Panc1 (cell line): ENCODE measurements around the gene CARHSP1. TPM values are rescaled to one million over a fixed set of nuclear protein-coding genes. Genes with fewer than 3 reads are reported as not detected.

ENCODE experiments used
- ATAC-seq: fragments of 200-7000 bp; cut with Tn5 transposase; 2 replicates; pipeline ENCODE4 v1.9.1; 2020; ENCODE audit warnings: mild to moderate bottlenecking, moderate library complexity
- BruUV-seq: library from RNA; stranded (reverse); fragments of 400-500 nt; replicated peaks from 2 replicates; lab custom pipeline; 2021; lab: Mats Ljungman, UMichigan
- CTCF ChIA-PET: fragments of 300-600 bp; sonication (Branson Sonifier 250); formaldehyde crosslinking; loops from one replicate; lab custom pipeline; 2022; ENCODE audit warnings: antibody characterized with exemption; lab: Charles Lee
- POLR2A ChIA-PET: fragments of 300-600 bp; sonication (Branson Sonifier 250); formaldehyde crosslinking; loops from one replicate; lab custom pipeline; 2022; ENCODE audit warnings: antibody characterized with exemption; lab: Charles Lee
- DNase-seq: peaks from one replicate; pipeline ENCODE4 v3.0.0-alpha.2; 2010; ENCODE audit warnings: low read depth, low spot score
- H3K27ac ChIP-seq: 2 replicates; pipeline ENCODE4 v1.5.1; 2011; ENCODE audit warnings: mild to moderate bottlenecking, low read length, inconsistent platforms
- H3K27me3 ChIP-seq: fragments of 200-500 bp; sonication (Bioruptor generic); 2 replicates; pipeline ENCODE4 v1.6.0; 2014; ENCODE audit warnings: low read length, inconsistent platforms; ENCODE audit not compliant: control insufficient read depth, insufficient read depth
- H3K36me3 ChIP-seq: fragments of 200-500 bp; sonication (Bioruptor generic); 2 replicates; pipeline ENCODE4 v1.5.1; 2014; ENCODE audit warnings: inconsistent platforms, mild to moderate bottlenecking, low read length, moderate library complexity; ENCODE audit not compliant: control insufficient read depth, insufficient read depth
- H3K4me1 ChIP-seq: 2 replicates; pipeline ENCODE4 v1.5.1; 2011; ENCODE audit warnings: inconsistent platforms, mild to moderate bottlenecking, low read length, moderate library complexity; ENCODE audit not compliant: control insufficient read depth, insufficient read depth
- H3K4me3 ChIP-seq, 2 experiments: 2 replicates each; pipeline ENCODE4 v1.5.1; 2011 to 2012; ENCODE audit warnings: low read depth in 2 of 2, low read length in 2 of 2, mild to moderate bottlenecking in 2 of 2, inconsistent platforms in 1 of 2, moderate library complexity in 1 of 2
- H3K9me3 ChIP-seq: fragments of 200-500 bp; sonication (Bioruptor generic); 2 replicates; pipeline ENCODE4 v1.5.1; 2014; ENCODE audit warnings: low read depth, mild to moderate bottlenecking, inconsistent platforms, low read length, moderate library complexity; ENCODE audit not compliant: control insufficient read depth, insufficient read depth
- POLR2AphosphoS5 ChIP-seq: IDR thresholded peaks from 2 replicates; pipeline ENCODE4 v1.6.1; 2012; ENCODE audit warnings: mild to moderate bottlenecking, low read depth, low read length, moderate library complexity
- REST ChIP-seq, 2 experiments: IDR thresholded peaks; 2 replicates each; pipeline ENCODE4 v1.6.1; 2011 to 2012; ENCODE audit warnings: low read depth in 2 of 2, control low read depth in 1 of 2, low read length in 1 of 2, mild to moderate bottlenecking in 1 of 2, moderate library complexity in 1 of 2; ENCODE audit not compliant: insufficient read depth in 1 of 2
- SIN3A ChIP-seq: IDR thresholded peaks from 2 replicates; pipeline ENCODE4 v1.6.1; 2012; ENCODE audit warnings: low read depth, mild to moderate bottlenecking, low read length, moderate library complexity, borderline replicate concordance; ENCODE audit not compliant: insufficient read depth
- TCF7L2 ChIP-seq: IDR thresholded peaks from 2 replicates; pipeline ENCODE4 v1.6.1; 2011; ENCODE audit warnings: mild to moderate bottlenecking, low read depth, low read length, inconsistent platforms
- in situ Hi-C: cut with HindIII; loops from 2 replicates; pipeline ENCODE4 v1.10.0; 2016; ENCODE audit warnings: low sequenced_read_pairs, low pct_unique_long_range_greater_than_20kb
- intact Hi-C: fragments of 100-400 bp; cut with micrococcal nuclease; formaldehyde crosslinking; loops from one replicate; pipeline ENCODE4 v1.10.0; 2022; ENCODE audit not compliant: unreplicated experiment
- total RNA-seq: library from RNA; stranded (reverse); gene quantifications from one replicate; pipeline ENCODE4 v1.2.1, GENCODE V29; 2021; ENCODE audit not compliant: unreplicated experiment
- TF ChIP-seq, protein P1 (sequence below): fragments of 450-650 bp; IDR thresholded peaks from 2 replicates; pipeline ENCODE4 v1.5.1; 2017; ENCODE audit warnings: mild to moderate bottlenecking

CARHSP1 gene
- total RNA-seq, 1 experiment from 2014 or later = 158 TPM

GRCh38 chr16:8816967-8817655, 51.7 kb downstream of the CARHSP1 start:
- intact Hi-C loops (no loop called here), in situ Hi-C loops (no loop called here)
- no peak for DNase-seq
- Histone ChIP-seq H3K4me3 (no peak overlapping the region), H3K27ac (no peak overlapping the region), H3K36me3 (peaks cover 22% of the 10 kb centered on the region), H3K9me3 (no peaks in the 10 kb centered on the region), H3K4me1 (no peaks in the 10 kb centered on the region), H3K27me3 (no peaks in the 10 kb centered on the region)
- ATAC-seq = 0 out of 2 replicates have a peak, but pooled peaks have one; percentile 46
- TF ChIP-seq, protein P1, sequence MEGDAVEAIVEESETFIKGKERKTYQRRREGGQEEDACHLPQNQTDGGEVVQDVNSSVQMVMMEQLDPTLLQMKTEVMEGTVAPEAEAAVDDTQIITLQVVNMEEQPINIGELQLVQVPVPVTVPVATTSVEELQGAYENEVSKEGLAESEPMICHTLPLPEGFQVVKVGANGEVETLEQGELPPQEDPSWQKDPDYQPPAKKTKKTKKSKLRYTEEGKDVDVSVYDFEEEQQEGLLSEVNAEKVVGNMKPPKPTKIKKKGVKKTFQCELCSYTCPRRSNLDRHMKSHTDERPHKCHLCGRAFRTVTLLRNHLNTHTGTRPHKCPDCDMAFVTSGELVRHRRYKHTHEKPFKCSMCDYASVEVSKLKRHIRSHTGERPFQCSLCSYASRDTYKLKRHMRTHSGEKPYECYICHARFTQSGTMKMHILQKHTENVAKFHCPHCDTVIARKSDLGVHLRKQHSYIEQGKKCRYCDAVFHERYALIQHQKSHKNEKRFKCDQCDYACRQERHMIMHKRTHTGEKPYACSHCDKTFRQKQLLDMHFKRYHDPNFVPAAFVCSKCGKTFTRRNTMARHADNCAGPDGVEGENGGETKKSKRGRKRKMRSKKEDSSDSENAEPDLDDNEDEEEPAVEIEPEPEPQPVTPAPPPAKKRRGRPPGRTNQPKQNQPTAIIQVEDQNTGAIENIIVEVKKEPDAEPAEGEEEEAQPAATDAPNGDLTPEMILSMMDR = no peak
- no peak for TF ChIP-seq SIN3A
- TF ChIP-seq TCF7L2 = no peak
- peak; percentile 30; the same call in 1 of the 2 replicates for TF ChIP-seq POLR2AphosphoS5
- no peak for TF ChIP-seq REST (IDR thresholded peaks at IDR 0.05; ENCODE audit: insufficient read depth in 1 of 2, low read depth in 2 of 2, low read length in 1 of 2)
- ChIA-PET POLR2A (interaction anchor here (0.6 kb wide), 1 partner anchor 536 kb away, joined by 3 read pairs; no protein-coding TSS in a partner anchor), CTCF (no interaction called here)
- BruUV-seq = TSS peak; percentile 2

DNA sequence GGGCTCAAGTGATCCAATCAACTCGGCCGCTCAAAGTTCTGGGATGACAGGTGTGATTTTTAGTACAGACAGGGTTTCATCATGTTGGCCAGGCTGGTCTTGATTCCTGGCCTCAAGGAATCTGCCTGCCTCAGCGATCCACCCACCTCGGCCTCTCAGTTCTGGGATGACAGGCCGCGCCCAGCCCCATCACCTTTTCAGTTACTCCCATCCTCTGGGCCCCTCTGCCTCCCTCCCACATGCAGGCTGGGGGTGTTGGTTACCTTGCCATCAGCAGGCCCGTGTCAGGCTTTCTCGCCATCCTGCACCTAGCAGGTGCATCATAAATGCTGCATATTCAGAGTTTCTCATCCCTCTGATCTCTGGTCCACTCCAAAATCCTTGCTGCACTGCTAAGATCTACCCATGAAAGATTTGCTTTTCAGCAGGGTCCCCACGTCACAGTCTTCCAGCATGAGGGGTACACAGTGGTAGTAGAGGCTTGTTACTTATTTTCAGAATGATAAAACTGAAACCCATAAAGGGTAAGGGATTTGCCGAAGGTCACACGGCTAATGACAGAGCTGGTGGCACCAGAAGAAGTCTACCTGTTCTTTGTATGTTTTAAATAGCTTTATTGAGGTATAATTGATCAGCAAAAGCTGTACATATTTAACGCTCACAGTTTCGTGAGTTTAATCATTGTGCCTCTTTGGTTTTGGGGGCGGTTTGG, 54.6 kb downstream of the CARHSP1 start:
- POLR2A ChIA-PET = no interaction called here
- H3K4me3 ChIP-seq = no peak overlapping the region
- CTCF ChIA-PET = no interaction called here
- TF ChIP-seq, protein P1 = no peak
- TF ChIP-seq SIN3A = no peak
- TF ChIP-seq REST (IDR thresholded peaks at IDR 0.05; ENCODE audit: insufficient read depth in 1 of 2, low read depth in 2 of 2, low read length in 1 of 2) = no peak
- TF ChIP-seq POLR2AphosphoS5 = no peak
- no peak for TF ChIP-seq TCF7L2
- no peak overlapping the region for H3K27ac ChIP-seq
- peaks cover 39% of the 10 kb centered on the region for H3K36me3 ChIP-seq
- in situ Hi-C loops (no loop called here), intact Hi-C loops (no loop called here)
- no peaks in the 10 kb centered on the region for H3K27me3 ChIP-seq
- H3K9me3 ChIP-seq = no peaks in the 10 kb centered on the region
- no TSS peak for BruUV-seq
- no peaks in the 10 kb centered on the region for H3K4me1 ChIP-seq
- ATAC-seq (no peak), DNase-seq (no peak)
